ENCODE measurements around the gene CCDC170. TPM values are rescaled to one million over a fixed set of nuclear protein-coding genes. Genes with fewer than 3 reads are reported as not detected.

CCDC170 gene
- total RNA-seq, 2 experiments from 2014 or later: not detected

DNA sequence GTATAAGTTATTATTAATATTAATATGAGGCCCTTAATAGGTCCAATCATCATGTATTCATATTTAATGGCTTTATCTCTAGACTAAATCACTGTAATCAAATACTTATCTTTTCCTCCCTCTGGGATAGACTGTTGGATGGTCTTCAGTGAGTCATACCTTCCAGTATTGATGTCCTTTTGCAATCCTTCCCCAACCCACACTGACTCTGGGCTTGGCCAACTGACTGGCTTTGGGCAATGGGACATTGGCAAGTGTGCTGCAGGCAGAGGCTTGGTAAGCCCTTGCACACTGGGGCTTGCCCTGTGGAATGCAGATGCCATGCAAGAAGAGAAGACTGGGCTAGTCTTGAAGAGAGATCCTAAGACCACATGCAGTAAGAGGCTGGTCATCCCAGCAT lies 136.6 kb downstream of the CCDC170 start:
- no peaks in the 10 kb centered on the region for H3K4me1 Mint-ChIP-seq (ENCODE audit: low read depth)
- TF ChIP-seq CTCF (IDR thresholded peaks at IDR 0.05): no peak
- Histone ChIP-seq H3K4me3 (ENCODE audit: low read length) (no peak overlapping the region), H3K27me3 (ENCODE audit: control insufficient read depth in 1 of 2, insufficient read depth in 2 of 2, low read length in 2 of 2) (no peaks in the 10 kb centered on the region), H3K27ac (ENCODE audit: low read depth in 1 of 2, low read length in 2 of 2) (no peak overlapping the region), H3K4me1 (ENCODE audit: insufficient read depth, low read length) (no peaks in the 10 kb centered on the region), H3K36me3 (ENCODE audit: insufficient read depth, low read length) (no peaks in the 10 kb centered on the region), H3K9me3 (ENCODE audit: control insufficient read depth in 1 of 2, insufficient read depth in 1 of 2, low read length in 2 of 2) (no peaks in the 10 kb centered on the region)
- intact Hi-C loops (cut with DNase I, micrococcal nuclease): no loop called here
- no peak for DNase-seq
- ChIA-PET CTCF (no interaction called here), POLR2A (no interaction called here)
- H3K36me3 Mint-ChIP-seq (ENCODE audit: low read depth): no peaks in the 10 kb centered on the region
- no peaks in the 10 kb centered on the region for H3K9me3 Mint-ChIP-seq
- no peak overlapping the region for H3K4me3 Mint-ChIP-seq
- no peak for ATAC-seq (ENCODE audit: poor library complexity)
- H3K27me3 Mint-ChIP-seq: peaks cover 10% of the 10 kb centered on the region
- H3K27ac Mint-ChIP-seq: no peak overlapping the region

GRCh38 chr6:151630991-151631655 lies 137.3 kb downstream of the CCDC170 start:
- H3K27me3 Mint-ChIP-seq: peaks cover 10% of the 10 kb centered on the region

GRCh38 chr6:151632415-151632987 lies 138.7 kb downstream of the CCDC170 start:
- Histone ChIP-seq H3K27ac (ENCODE audit: low read depth in 1 of 2, low read length in 2 of 2) (no peak overlapping the region), H3K9me3 (ENCODE audit: control insufficient read depth in 1 of 2, insufficient read depth in 1 of 2, low read length in 2 of 2) (peaks cover 0 to 3% of the 10 kb centered on the region in 2 experiments), H3K4me3 (ENCODE audit: low read length) (no peak overlapping the region), H3K27me3 (ENCODE audit: control insufficient read depth in 1 of 2, insufficient read depth in 2 of 2, low read length in 2 of 2) (no peaks in the 10 kb centered on the region), H3K4me1 (ENCODE audit: insufficient read depth, low read length) (no peaks in the 10 kb centered on the region), H3K36me3 (ENCODE audit: insufficient read depth, low read length) (no peaks in the 10 kb centered on the region)
- no peaks in the 10 kb centered on the region for H3K36me3 Mint-ChIP-seq (ENCODE audit: low read depth)
- no peak overlapping the region for H3K4me3 Mint-ChIP-seq
- peaks cover 10% of the 10 kb centered on the region for H3K27me3 Mint-ChIP-seq
- TF ChIP-seq CTCF (IDR thresholded peaks at IDR 0.05): no peak
- H3K27ac Mint-ChIP-seq: no peak overlapping the region
- DNase-seq (no peak), ATAC-seq (ENCODE audit: poor library complexity) (no peak)
- ChIA-PET CTCF (no interaction called here), POLR2A (no interaction called here)
- H3K4me1 Mint-ChIP-seq (ENCODE audit: low read depth): no peaks in the 10 kb centered on the region
- intact Hi-C loops (cut with DNase I, micrococcal nuclease): no loop called here
- no peaks in the 10 kb centered on the region for H3K9me3 Mint-ChIP-seq

More at GRCh38 chr6:151630991-151631655, 137.3 kb downstream of the CCDC170 start:
- Histone ChIP-seq H3K27me3 (ENCODE audit: control insufficient read depth in 1 of 2, insufficient read depth in 2 of 2, low read length in 2 of 2) (no peaks in the 10 kb centered on the region), H3K4me3 (ENCODE audit: low read length) (no peak overlapping the region), H3K36me3 (ENCODE audit: insufficient read depth, low read length) (no peaks in the 10 kb centered on the region), H3K9me3 (ENCODE audit: control insufficient read depth in 1 of 2, insufficient read depth in 1 of 2, low read length in 2 of 2) (no peaks in the 10 kb centered on the region), H3K27ac (ENCODE audit: low read depth in 1 of 2, low read length in 2 of 2) (no peak overlapping the region), H3K4me1 (ENCODE audit: insufficient read depth, low read length) (no peaks in the 10 kb centered on the region)
- Mint-ChIP-seq H3K36me3 (ENCODE audit: low read depth) (no peaks in the 10 kb centered on the region), H3K4me3 (no peak overlapping the region), H3K4me1 (ENCODE audit: low read depth) (no peaks in the 10 kb centered on the region), H3K9me3 (no peaks in the 10 kb centered on the region), H3K27ac (no peak overlapping the region)
- TF ChIP-seq CTCF (IDR thresholded peaks at IDR 0.05): no peak
- DNase-seq: no peak
- ChIA-PET CTCF (no interaction called here), POLR2A (no interaction called here)
- intact Hi-C loops (cut with DNase I, micrococcal nuclease): no loop called here
- ATAC-seq (ENCODE audit: poor library complexity): no peak
